ENCODE data around the gene TSPEAR. TPM values are rescaled to one million over a fixed set of nuclear protein-coding genes. Genes with fewer than 3 reads are reported as not detected.

The TSPEAR gene
- total RNA-seq, 1 experiment from 2014 or later, result 2.1 TPM

DNA sequence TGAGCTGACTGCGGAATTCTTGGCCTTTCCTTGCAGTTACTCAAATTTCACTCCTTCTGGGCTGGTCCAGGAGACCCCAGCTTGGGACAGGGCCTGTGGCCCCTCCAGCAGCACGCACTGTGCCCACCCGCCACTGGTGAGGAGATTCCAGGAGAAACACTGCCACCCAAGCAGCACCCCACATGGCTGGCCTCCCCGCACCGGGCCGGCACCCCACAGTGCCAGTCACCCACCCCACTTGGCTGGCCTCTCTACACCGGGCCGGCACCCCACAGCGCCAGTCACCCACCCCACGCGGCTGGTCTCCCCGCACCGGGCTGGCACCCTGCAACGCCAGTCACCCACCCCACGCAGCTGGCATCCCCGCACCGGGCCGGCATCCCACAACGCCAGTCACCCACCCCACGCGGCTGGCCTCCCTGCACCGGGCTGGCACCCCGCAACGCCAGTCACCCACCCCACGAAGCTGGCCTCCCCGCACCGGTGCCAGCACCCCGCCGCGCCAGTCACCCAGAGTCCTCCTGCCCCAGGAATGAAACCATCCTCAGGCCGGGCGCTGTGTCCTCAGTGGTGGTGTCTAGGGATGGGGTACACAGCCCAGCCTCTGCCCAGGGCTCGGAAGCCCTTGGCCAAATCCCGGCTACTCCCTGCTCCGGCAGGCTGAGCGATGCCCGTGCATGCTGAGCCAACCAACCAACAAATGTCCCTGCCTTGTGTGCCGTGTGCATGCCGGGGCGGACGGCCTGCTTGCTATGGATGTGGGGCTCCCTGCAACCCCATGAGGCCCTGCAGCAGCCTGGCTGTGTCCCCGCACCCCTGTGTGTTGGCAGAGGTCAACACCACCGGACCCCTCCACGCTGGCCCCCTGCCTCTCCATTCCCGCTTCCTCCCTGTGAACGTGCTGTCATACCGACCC is 38.6 kb upstream of the TSPEAR start:
- H3K4me3 Mint-ChIP-seq, result peak overlapping the region; percentile 25; the same call in 1 of the 2 replicates
- H3K27ac Mint-ChIP-seq, result no peak overlapping the region
- ChIA-PET CTCF (interaction anchor here (0.6 to 2.3 kb wide), 11 partner anchors 10 to 239 kb away, joined by 3 to 21 read pairs (median 6); no protein-coding TSS in a partner anchor), POLR2A (interaction anchor here (1.4 kb wide), 1 partner anchor 18 kb away, joined by 4 read pairs; no protein-coding TSS in a partner anchor)
- peaks cover 37% of the 10 kb centered on the region for H3K9me3 Mint-ChIP-seq
- H3K36me3 Mint-ChIP-seq, result peaks cover 47% of the 10 kb centered on the region
- TF ChIP-seq RORB (CRISPR knock-in tag; IDR thresholded peaks at IDR 0.05) (no peak), MXD4 (CRISPR knock-in tag; IDR thresholded peaks at IDR 0.05; ENCODE audit: borderline replicate concordance) (no peak), ZNF416 (CRISPR knock-in tag; IDR thresholded peaks at IDR 0.05) (no peak), ERG (CRISPR knock-in tag; IDR thresholded peaks at IDR 0.05) (no peak), ZNF263 (CRISPR knock-in tag; IDR thresholded peaks at IDR 0.05; ENCODE audit: low read depth) (no peak), HMGA2 (CRISPR knock-in tag; IDR thresholded peaks at IDR 0.05) (no peak), ETV6 (CRISPR knock-in tag; IDR thresholded peaks at IDR 0.05) (no peak), SP1 (CRISPR knock-in tag; conservative IDR thresholded peaks at IDR 0.05) (no peak), ATF2 (CRISPR knock-in tag; IDR thresholded peaks at IDR 0.05; ENCODE audit: borderline replicate concordance, low read depth) (no peak)
- TF ChIP-seq, protein P1, sequence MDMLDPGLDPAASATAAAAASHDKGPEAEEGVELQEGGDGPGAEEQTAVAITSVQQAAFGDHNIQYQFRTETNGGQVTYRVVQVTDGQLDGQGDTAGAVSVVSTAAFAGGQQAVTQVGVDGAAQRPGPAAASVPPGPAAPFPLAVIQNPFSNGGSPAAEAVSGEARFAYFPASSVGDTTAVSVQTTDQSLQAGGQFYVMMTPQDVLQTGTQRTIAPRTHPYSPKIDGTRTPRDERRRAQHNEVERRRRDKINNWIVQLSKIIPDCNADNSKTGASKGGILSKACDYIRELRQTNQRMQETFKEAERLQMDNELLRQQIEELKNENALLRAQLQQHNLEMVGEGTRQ (CRISPR knock-in tag; IDR thresholded peaks at IDR 0.05), result no peak
- TF ChIP-seq, protein P2, sequence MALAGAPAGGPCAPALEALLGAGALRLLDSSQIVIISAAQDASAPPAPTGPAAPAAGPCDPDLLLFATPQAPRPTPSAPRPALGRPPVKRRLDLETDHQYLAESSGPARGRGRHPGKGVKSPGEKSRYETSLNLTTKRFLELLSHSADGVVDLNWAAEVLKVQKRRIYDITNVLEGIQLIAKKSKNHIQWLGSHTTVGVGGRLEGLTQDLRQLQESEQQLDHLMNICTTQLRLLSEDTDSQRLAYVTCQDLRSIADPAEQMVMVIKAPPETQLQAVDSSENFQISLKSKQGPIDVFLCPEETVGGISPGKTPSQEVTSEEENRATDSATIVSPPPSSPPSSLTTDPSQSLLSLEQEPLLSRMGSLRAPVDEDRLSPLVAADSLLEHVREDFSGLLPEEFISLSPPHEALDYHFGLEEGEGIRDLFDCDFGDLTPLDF (CRISPR knock-in tag; IDR thresholded peaks at IDR 0.05), result no peak
- H3K4me1 Mint-ChIP-seq, result peaks cover 55% of the 10 kb centered on the region
- peaks cover 31% of the 10 kb centered on the region for H3K27me3 Mint-ChIP-seq (ENCODE audit: low read depth)
- ATAC-seq, result no peak
- DNase-seq (ENCODE audit: low spot score), result no peak

DNA sequence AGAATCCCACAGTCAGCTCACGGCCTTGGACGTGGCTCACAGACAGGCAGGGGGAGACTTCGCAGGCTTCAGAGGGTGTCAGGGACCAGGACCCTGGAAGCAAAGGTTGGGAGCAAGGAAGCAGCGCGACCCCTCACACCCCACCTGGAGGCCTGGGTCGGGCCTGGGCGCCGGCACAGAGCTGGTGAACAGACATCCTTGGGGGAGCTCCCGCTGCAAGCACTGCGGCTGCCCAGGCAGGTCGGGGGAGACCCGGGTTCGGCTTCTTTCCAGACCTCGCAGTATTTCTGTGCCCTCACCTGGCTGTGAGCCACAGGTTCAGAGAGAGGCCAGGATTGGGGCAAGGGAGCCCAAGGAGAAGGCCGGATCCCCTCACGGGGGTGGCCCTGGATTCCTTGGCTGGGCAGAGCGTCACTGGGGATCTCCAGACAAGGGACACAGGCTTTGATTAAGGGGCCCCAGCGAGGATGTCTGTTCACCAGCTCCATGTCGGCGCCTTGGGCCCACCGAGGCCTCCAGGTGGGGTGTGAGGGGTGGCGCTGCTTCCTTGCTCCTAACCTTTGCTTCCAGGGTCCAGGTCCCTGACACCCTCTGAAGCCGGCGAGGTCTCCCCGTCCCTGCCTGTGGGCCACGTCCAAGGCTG is 37.9 kb upstream of the TSPEAR start:
- TF ChIP-seq SOX15 (CRISPR knock-in tag; IDR thresholded peaks at IDR 0.05) (no peak), NR2C2 (CRISPR knock-in tag; IDR thresholded peaks at IDR 0.05) (no peak), NR3C1 (CRISPR knock-in tag; conservative IDR thresholded peaks at IDR 0.05; ENCODE audit: low read depth) (0 out of 2 replicates have a peak, but pooled peaks have one; percentile 11), NFYB (CRISPR knock-in tag; conservative IDR thresholded peaks at IDR 0.05; ENCODE audit: low read depth) (no peak), ZMAT4 (CRISPR knock-in tag; IDR thresholded peaks at IDR 0.05) (no peak), ZNF671 (CRISPR knock-in tag; IDR thresholded peaks at IDR 0.05) (no peak), FOXP1 (CRISPR knock-in tag; IDR thresholded peaks at IDR 0.05; ENCODE audit: borderline replicate concordance) (no peak), PRRX2 (CRISPR knock-in tag; IDR thresholded peaks at IDR 0.05) (no peak)
- TF ChIP-seq, protein P3, sequence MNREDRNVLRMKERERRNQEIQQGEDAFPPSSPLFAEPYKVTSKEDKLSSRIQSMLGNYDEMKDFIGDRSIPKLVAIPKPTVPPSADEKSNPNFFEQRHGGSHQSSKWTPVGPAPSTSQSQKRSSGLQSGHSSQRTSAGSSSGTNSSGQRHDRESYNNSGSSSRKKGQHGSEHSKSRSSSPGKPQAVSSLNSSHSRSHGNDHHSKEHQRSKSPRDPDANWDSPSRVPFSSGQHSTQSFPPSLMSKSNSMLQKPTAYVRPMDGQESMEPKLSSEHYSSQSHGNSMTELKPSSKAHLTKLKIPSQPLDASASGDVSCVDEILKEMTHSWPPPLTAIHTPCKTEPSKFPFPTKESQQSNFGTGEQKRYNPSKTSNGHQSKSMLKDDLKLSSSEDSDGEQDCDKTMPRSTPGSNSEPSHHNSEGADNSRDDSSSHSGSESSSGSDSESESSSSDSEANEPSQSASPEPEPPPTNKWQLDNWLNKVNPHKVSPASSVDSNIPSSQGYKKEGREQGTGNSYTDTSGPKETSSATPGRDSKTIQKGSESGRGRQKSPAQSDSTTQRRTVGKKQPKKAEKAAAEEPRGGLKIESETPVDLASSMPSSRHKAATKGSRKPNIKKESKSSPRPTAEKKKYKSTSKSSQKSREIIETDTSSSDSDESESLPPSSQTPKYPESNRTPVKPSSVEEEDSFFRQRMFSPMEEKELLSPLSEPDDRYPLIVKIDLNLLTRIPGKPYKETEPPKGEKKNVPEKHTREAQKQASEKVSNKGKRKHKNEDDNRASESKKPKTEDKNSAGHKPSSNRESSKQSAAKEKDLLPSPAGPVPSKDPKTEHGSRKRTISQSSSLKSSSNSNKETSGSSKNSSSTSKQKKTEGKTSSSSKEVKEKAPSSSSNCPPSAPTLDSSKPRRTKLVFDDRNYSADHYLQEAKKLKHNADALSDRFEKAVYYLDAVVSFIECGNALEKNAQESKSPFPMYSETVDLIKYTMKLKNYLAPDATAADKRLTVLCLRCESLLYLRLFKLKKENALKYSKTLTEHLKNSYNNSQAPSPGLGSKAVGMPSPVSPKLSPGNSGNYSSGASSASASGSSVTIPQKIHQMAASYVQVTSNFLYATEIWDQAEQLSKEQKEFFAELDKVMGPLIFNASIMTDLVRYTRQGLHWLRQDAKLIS (CRISPR knock-in tag; IDR thresholded peaks at IDR 0.05; ENCODE audit: borderline replicate concordance), result no peak
- peaks cover 39% of the 10 kb centered on the region for H3K9me3 Mint-ChIP-seq
- CTCF ChIA-PET, result interaction anchor here (0.6 to 2.3 kb wide), 17 partner anchors 9 to 264 kb away, joined by 3 to 21 read pairs (median 5); no protein-coding TSS in a partner anchor
- POLR2A ChIA-PET, result interaction anchor here (0.6 to 1.4 kb wide), 4 partner anchors 11 to 41 kb away, joined by 4 read pairs; no protein-coding TSS in a partner anchor
- H3K27me3 Mint-ChIP-seq (ENCODE audit: low read depth), result peaks cover 27% of the 10 kb centered on the region
- peaks cover 55% of the 10 kb centered on the region for H3K4me1 Mint-ChIP-seq
- H3K4me3 Mint-ChIP-seq, result peak overlapping the region; percentile 75
- peak overlapping the region; percentile 99 for H3K27ac Mint-ChIP-seq
- DNase-seq (ENCODE audit: low spot score) (peak; percentile 38), ATAC-seq (peak; percentile 27)
- peaks cover 46% of the 10 kb centered on the region for H3K36me3 Mint-ChIP-seq
